Measurements from ENCODE around the gene MRPL43.

The MRPL43 gene

GRCh38 chr10:101018600-101019439, 31.5 kb upstream of the MRPL43 start:
- peak; percentile 77 for DNase-seq

GRCh38 chr10:101018118-101018599, 30.9 kb upstream of the MRPL43 start:
- DNase-seq, result no peak

DNA sequence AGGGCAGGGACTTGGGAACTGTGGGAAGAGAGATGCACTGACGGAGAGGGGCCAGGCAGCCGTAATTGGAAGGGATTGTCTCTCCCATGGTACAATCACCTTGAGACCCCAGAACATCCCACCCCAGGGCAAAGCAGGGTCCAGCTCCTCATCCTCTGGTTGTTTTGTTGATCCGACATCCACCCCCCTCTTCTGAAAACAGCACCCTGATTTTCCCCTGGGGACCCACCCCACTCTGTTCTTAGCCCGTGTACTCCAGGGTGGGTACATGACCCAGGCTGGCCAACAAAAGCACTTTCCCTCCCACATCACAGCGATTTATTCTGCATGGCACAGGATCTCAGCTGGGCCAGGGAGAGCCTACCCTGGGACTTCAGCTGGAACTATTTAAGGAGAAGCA, 29.5 kb upstream of the MRPL43 start:
- DNase-seq, result no peak

DNA sequence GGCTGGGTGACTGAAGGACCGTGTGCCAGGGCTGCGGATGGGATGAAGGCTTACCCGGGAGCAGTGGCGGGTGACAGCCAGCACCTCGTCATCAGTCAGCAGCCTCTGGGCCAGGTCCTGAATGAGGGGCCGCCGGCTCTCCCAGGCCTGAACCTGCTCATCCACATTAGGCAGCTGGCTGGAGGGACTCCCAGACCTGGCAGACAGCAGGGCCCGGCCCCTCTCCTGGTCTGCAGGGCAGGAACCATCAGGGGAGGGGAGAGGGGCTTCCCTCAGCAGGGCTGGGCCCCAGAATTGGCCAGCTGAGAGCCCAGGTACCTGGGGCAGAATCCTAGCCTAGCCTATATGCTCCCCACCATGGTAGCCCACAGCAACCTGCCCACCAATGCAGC, 28.3 kb upstream of the MRPL43 start:
- no peak for DNase-seq

DNA sequence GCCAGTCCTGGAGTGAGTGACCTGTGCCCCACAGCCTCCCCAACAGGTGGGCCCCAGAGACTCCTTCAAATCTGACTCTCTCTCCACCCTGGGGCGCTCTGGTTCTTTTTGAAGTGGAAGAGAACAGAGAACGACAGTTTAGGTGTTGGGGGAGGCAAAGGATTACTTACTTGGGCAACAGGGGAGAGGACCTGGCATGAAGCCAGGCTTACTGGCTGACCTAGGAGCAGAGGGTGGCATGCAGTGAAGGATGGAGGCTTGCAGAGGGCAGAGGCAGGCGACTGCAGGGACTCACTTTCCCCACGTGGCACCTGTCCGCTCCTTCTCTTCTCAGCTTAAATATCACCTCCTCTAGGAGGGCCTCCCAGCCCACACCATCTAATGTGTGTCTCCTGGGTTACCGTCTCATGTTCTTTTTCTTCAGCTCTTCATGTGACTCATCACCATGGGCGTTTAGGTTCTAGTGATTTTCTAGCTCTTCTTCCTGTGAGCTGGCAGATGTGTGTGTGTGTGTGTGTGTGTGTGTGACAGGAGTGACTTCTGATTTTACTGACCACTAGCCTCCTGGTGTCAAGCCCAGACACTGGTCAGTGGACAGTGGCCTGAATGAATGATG, 27.8 kb upstream of the MRPL43 start:
- no peak for DNase-seq

GRCh38 chr10:101014230-101014884, 27.1 kb upstream of the MRPL43 start:
- DNase-seq, result peak; percentile 78

DNA sequence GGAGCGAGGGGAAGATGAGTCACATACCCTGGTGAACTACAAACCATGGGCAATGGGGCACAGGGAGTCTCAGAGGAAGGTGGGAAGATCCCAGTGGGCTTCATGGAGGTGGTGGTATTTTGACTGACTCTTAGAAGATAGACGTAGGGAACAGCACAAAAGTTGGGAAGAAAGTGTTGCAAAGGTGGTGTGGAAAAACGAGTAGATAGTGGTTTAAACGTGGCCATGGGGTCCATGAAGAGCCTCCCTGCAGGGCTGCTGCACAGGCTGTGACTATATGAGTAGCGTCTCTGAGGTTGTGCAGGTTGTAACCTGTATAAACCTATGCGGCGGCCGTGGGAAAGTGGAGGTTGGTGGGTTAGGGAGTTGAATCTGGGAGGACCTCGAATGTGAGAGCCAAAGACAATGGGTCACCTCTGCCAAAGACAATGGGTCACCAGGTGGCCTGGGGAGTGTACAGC, 26.1 kb upstream of the MRPL43 start:
- DNase-seq, result no peak

DNA sequence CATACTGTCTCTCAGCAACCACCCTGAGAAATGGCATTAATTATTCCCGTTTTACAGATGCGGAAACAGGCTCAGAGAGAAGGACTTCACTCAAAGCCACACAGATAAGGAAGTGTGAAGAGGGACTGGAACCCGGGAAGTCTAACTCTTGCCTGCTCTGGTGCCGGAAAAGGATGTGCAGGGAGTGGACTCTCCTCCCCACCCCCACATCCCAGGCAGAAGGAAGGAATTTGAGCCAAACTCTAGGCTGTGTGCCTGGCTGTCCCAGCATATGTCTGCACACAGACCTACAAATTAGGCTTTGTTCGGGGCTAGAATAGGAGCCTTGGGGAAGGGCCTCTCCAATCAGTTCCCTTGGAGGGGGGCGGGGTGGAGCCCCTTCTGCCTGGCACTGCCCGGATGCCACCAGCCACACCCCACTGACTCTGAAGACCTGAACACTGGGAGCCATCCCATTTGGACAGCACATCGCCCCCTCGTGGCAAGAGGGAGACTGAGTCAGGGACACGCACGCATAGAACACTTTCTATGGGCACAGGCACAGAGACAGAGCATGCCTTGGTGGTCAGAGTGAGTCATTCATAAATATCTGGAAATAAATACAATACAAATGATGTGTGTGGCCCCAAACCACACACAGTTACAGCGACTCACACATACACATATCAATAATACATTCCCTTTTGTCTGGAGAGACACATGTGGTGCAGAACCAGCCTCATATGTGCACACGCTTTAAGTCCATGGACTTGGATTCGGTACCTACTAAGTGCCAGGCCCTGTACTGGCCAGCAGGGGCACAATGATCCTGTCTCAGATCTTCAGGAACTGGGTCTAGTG, 25.4 kb upstream of the MRPL43 start:
- DNase-seq, result peak; percentile 73

DNA sequence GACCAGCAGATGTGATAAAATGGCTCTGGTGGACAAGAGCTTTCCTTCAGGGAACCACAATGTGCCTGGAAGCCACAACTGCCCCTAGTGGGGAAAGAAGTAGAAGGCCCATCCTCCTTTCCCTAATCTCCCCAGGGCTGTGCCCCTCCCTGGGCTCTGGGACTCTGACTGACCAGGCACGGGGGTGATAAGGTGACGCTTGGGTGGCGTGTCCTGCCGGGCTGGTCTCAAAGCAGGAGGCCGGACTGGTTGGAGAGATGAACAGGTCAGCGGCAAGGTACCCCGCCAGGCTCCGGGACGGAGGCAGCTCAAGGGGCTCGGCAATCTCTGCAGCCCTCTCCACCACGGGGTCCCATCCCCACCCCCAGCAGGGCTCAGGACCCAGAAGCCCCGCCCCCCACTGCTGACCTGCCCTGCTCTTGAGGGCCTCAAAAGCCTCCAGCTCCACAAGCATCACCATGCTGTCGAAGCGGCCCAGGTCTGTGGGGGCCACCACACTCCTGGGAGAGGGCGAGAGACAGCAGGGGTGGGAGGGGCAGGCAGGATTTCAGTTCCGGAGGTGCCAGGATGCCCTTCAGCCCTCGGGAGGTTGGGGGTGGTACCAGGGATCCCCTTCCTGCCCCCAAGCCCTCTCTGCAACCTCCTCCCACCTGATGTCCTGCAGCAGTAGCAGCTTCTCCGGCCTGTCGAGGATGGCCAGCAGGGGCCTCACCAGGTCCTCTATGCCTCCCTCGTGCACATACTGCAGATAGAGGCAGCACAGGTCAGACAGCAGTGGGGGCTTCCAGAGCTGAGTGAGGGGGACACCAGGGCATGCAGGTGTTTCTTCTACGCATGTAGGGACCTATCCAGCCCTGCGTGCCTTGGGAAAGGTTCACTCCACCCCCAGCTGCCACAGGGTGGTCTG, 24.5 kb upstream of the MRPL43 start:
- no peak for DNase-seq

GRCh38 chr10:101010329-101010728, 23.0 kb upstream of the MRPL43 start:
- no peak for DNase-seq

- no peak for DNase-seq
These were observed 21.6 kb upstream of the MRPL43 start for GRCh38 chr10:101008823-101009423.

GRCh38 chr10:101007915-101008822, 20.9 kb upstream of the MRPL43 start:
- no peak for DNase-seq

- no peak for DNase-seq
These were observed 19.9 kb upstream of the MRPL43 start for GRCh38 chr10:101007099-101007711.

DNA sequence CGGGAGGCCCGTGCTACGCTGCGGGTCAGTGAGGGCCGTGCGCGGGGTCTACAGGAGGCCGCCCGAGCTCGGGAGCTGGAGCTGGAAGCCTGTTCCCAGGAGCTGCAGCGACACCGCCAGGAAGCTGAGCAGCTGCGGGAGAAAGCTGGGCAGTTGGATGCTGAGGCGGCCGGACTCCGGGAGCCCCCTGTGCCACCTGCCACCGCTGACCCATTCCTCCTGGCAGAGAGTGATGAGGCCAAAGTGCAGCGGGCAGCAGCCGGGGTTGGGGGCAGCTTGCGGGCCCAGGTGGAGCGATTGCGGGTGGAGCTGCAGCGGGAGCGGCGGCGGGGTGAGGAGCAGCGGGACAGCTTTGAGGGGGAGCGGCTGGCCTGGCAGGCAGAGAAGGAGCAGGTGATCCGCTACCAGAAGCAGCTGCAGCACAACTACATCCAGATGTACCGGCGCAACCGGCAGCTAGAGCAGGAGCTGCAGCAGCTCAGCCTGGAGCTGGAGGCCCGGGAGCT, 19.3 kb upstream of the MRPL43 start:
- DNase-seq, result no peak

DNA sequence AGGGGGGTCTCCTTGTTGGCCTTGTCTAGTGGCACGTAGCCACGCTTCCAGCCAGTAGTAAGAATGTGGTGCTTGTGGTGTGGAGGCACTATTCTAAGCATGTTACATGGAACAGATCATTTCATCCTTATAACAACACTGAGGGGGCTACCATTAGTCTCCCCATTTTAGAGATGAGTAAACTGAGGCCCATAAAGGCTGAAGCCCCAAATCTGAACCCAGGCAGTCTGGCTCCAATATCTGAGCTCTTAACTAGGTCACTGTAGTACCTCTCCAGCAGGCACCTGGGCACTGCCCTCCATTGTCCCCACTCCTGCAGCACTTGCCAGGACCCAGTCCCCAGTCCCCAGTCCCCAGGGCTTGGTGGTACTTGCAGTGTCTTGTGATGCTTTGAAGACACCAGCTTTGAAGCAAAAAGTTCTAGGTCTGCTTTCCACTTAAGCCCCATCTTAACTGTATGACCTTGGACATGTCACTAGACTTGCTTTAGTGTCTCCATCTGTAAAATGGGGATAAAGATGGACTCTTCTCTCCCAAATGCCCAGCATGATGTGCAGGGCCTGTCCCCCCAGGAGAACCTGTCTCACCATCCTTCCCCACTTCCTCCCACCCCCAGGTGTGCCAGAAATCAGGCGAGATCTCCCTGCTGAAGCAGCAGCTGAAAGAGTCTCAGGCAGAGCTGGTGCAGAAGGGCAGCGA, 18.7 kb upstream of the MRPL43 start:
- no peak for DNase-seq

- no peak for DNase-seq
These were observed 18.1 kb upstream of the MRPL43 start for GRCh38 chr10:101005361-101005760.

DNA sequence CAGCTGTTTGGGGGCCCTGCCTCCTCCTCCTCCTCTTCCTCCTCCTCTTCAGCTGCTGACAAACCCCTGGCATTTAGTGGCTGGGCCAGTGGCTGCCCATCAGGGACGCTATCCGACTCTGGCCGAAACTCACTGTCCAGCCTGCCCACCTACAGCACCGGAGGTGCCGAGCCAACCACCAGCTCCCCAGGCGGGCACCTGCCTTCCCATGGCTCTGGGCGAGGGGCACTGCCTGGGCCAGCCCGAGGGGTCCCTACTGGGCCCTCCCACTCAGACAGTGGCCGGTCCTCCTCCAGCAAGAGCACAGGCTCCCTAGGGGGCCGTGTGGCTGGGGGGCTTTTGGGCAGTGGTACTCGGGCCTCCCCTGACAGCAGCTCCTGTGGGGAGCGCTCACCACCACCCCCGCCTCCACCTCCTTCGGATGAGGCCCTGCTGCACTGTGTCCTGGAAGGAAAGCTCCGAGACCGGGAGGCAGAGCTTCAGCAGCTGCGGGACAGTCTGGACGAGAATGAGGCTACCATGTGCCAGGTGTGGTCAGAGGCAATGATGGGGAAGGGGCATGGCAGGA, 16.4 kb upstream of the MRPL43 start:
- DNase-seq, result no peak

DNA sequence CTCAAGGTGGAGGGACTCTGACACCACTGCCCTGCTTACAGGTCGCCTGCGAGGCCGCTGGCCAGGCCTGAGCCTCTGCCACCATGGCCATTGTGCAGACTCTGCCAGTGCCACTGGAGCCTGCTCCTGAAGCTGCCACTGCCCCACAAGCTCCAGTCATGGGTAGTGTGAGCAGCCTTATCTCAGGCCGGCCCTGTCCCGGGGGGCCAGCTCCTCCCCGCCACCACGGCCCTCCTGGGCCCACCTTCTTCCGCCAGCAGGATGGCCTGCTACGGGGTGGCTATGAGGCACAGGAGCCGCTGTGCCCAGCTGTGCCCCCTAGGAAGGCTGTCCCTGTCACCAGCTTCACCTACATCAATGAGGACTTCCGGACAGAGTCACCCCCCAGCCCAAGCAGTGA, 15.2 kb upstream of the MRPL43 start:
- DNase-seq, result no peak

GRCh38 chr10:101001659-101002035, 14.3 kb upstream of the MRPL43 start:
- no peak for DNase-seq

All from stimulated activated CD4-positive, alpha-beta T cell treated with anti-CD3 and anti-CD28 coated beads, Interleukin-4, amount 100 ng/mL, for 1 hour (primary cell).